BLaER1 treated with 17β-estradiol and CSF1 and Interleukin-3, amounts not matched to agents 10 nM and 100 nM (cell line): Measurements from ENCODE around the gene ZKSCAN8.

ENCODE experiments used
- H3K27ac ChIP-seq, 11 experiments: shearing (Covaris generic); formaldehyde crosslinking; 2 replicates each; pipeline ENCODE4 v1.8.1; 2022
- H3K27me3 ChIP-seq, 11 experiments: shearing (Covaris generic); formaldehyde crosslinking; 2 replicates each; pipeline ENCODE4 v1.8.1; 2022
- H3K36me3 ChIP-seq, 11 experiments: shearing (Covaris generic); formaldehyde crosslinking; 2 replicates each; pipeline ENCODE4 v1.8.1; 2022
- H3K4me1 ChIP-seq, 10 experiments: shearing (Covaris generic); formaldehyde crosslinking; 2 replicates each; pipeline ENCODE4 v1.8.1; 2022
- H3K4me2 ChIP-seq, 11 experiments: shearing (Covaris generic); formaldehyde crosslinking; 2 replicates each; pipeline ENCODE4 v1.8.1; 2022
- H3K4me3 ChIP-seq, 10 experiments: shearing (Covaris generic); formaldehyde crosslinking; 2 replicates each; pipeline ENCODE4 v1.8.1; 2022
- H3K9ac ChIP-seq, 11 experiments: shearing (Covaris generic); formaldehyde crosslinking; 2 replicates each; pipeline ENCODE4 v1.8.1; 2022
- H3K9me3 ChIP-seq, 11 experiments: shearing (Covaris generic); formaldehyde crosslinking; replicated peaks in 1 of 11; 2 replicates each; pipeline ENCODE4 v1.8.1; 2022
- H4K20me1 ChIP-seq, 11 experiments: shearing (Covaris generic); formaldehyde crosslinking; 2 replicates each; pipeline ENCODE4 v1.8.1; 2022
- Cebpa-rat ChIP-seq, 11 experiments: shearing (Covaris generic); IDR thresholded peaks; 2 replicates each; pipeline ENCODE4 v1.8.1; 2022

The ZKSCAN8 gene

DNA sequence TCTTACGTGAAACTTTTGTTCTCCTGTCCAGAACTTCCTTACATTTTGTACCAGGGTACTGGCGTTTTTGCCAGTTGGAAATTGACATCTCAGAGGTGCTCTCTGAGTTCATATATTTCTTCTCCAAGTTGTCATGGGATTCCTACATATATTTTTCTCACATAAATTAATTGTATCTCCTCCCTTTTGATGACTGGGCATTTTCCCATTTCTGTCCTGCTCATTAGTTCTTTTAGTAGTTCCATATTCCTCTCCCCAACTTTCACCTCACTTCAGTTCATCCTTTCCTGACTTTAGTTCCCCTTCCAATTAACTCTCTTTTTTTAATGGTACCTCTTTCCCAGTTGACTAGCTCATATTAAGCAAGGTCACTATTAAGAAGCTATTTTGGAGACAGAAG lies 10.8 kb downstream of the ZKSCAN8 start:
- TF ChIP-seq Cebpa-rat (IDR thresholded peaks at IDR 0.05) = no peak
- no peak overlapping the region for H3K27ac ChIP-seq
- peak overlapping the region in 2 of 10 experiments; percentile 24 to 26; a peak in 2 of 20 replicates for H3K4me3 ChIP-seq
- H3K36me3 ChIP-seq = peaks cover 100% of the 10 kb centered on the region in 11 experiments
- H3K4me2 ChIP-seq = no peak overlapping the region
- H3K9me3 ChIP-seq = peaks cover 36 to 52% (median 48%) of the 10 kb centered on the region in 11 experiments
- H3K27me3 ChIP-seq = peaks cover 0 to 5% (median 0%) of the 10 kb centered on the region in 11 experiments; a peak in 1 of 22 replicates
- H3K9ac ChIP-seq = no peak overlapping the region
- H4K20me1 ChIP-seq = peaks cover 0 to 8% (median 0%) of the 10 kb centered on the region in 11 experiments; a peak in 6 of 22 replicates
- peaks cover 0 to 6% (median 0%) of the 10 kb centered on the region in 10 experiments; a peak in 5 of 20 replicates for H3K4me1 ChIP-seq

- Histone ChIP-seq H3K4me3 (peak overlapping the region in 7 of 10 experiments; percentile 1 to 26 (median 23); a peak in 5 of 20 replicates), H3K36me3 (peaks cover 99 to 100% (median 100%) of the 10 kb centered on the region in 11 experiments), H3K27ac (no peak overlapping the region), H4K20me1 (peaks cover 0 to 8% (median 0%) of the 10 kb centered on the region in 11 experiments; a peak in 3 of 22 replicates), H3K9me3 (peaks cover 36 to 52% (median 48%) of the 10 kb centered on the region in 11 experiments), H3K27me3 (peaks cover 0 to 5% (median 0%) of the 10 kb centered on the region in 11 experiments; a peak in 1 of 22 replicates), H3K4me2 (no peak overlapping the region), H3K4me1 (no peaks in the 10 kb centered on the region), H3K9ac (no peak overlapping the region)
- TF ChIP-seq Cebpa-rat (IDR thresholded peaks at IDR 0.05) = no peak
These were observed 11.9 kb downstream of the ZKSCAN8 start for GRCh38 chr6:28153546-28153945.

- Histone ChIP-seq H4K20me1 (0 out of 22 replicates have a peak, but pooled peaks cover 0 to under 1% (median 0%) of the 10 kb centered on the region in 11 experiments), H3K4me2 (no peak overlapping the region), H3K4me3 (no peak overlapping the region), H3K9ac (no peak overlapping the region), H3K9me3 (peaks cover 36 to 52% (median 48%) of the 10 kb centered on the region in 11 experiments), H3K4me1 (no peaks in the 10 kb centered on the region), H3K27ac (no peak overlapping the region), H3K36me3 (peaks cover 97 to 100% (median 99%) of the 10 kb centered on the region in 11 experiments), H3K27me3 (peaks cover 0 to 5% (median 0%) of the 10 kb centered on the region in 11 experiments; a peak in 1 of 22 replicates)
- TF ChIP-seq Cebpa-rat (IDR thresholded peaks at IDR 0.05) = no peak
These were observed 12.7 kb downstream of the ZKSCAN8 start for GRCh38 chr6:28154357-28154756.

DNA sequence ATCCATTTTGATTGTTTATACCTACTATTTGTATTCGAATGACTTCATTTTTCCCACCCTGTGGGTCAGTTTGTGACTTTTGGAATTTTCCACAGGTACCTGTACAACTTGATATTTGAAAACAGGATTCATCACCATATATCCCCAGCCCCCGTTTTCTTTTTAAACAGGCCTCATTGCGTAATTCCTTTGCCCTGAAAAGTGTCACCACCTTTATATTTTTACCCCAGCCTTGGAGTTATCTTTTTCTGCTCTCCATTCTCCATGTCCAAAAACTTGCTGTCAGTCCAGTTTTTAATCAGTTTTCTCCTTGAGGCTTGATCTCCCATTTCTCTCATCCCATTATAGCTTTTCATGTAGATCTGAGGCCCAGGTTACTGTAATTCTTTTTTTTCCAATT lies 16.6 kb downstream of the ZKSCAN8 start:
- Histone ChIP-seq H3K4me3 (no peak overlapping the region), H3K27ac (no peak overlapping the region), H3K27me3 (peaks cover 0 to 1% (median 0%) of the 10 kb centered on the region in 11 experiments; a peak in 1 of 22 replicates), H4K20me1 (no peaks in the 10 kb centered on the region), H3K9me3 (peaks cover 18 to 32% (median 23%) of the 10 kb centered on the region in 11 experiments), H3K4me1 (no peaks in the 10 kb centered on the region; a peak in 1 of 20 replicates), H3K9ac (no peak overlapping the region), H3K36me3 (peaks cover 59 to 80% (median 66%) of the 10 kb centered on the region in 11 experiments), H3K4me2 (no peak overlapping the region)
- TF ChIP-seq Cebpa-rat (IDR thresholded peaks at IDR 0.05) = peak in 2 of 11 experiments; percentile 39 to 52; a peak in 3 of 22 replicates

- Histone ChIP-seq H3K4me3 (no peak overlapping the region), H3K36me3 (peaks cover 51 to 72% (median 58%) of the 10 kb centered on the region in 11 experiments), H3K9ac (no peak overlapping the region), H3K4me2 (no peak overlapping the region), H3K27me3 (no peaks in the 10 kb centered on the region), H4K20me1 (no peaks in the 10 kb centered on the region), H3K27ac (no peak overlapping the region), H3K4me1 (no peaks in the 10 kb centered on the region; a peak in 1 of 20 replicates), H3K9me3 (peaks cover 10 to 24% (median 15%) of the 10 kb centered on the region in 11 experiments; a peak in 21 of 22 replicates)
- no peak for TF ChIP-seq Cebpa-rat (IDR thresholded peaks at IDR 0.05)
These were observed 17.4 kb downstream of the ZKSCAN8 start for GRCh38 chr6:28159029-28159607.

DNA sequence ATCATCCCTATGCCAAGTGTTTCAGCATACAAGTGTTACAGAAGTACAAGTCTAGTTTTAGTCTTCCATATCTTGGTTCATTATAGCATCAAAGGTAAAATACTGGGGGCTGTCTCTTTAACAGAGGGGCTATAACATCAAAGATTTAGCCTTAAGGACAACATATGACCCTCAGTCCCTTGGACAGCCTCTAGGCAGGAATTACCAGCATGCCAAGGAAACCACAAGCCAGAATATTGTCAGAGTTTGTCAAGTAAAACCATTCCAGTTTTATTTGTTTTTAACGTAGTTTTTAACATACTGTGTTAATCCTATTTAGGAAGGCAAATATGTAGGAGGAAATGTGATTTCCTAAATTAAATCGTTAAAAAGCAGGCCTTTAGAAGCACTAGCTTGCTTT lies 18.6 kb downstream of the ZKSCAN8 start:
- H3K4me2 ChIP-seq = no peak overlapping the region
- peaks cover 40 to 61% (median 47%) of the 10 kb centered on the region in 11 experiments for H3K36me3 ChIP-seq
- no peaks in the 10 kb centered on the region for H4K20me1 ChIP-seq
- no peak overlapping the region for H3K4me3 ChIP-seq
- H3K9me3 ChIP-seq = peaks cover 0 to 16% (median 10%) of the 10 kb centered on the region in 11 experiments; a peak in 16 of 22 replicates
- no peak overlapping the region for H3K9ac ChIP-seq
- no peaks in the 10 kb centered on the region; a peak in 1 of 20 replicates for H3K4me1 ChIP-seq
- TF ChIP-seq Cebpa-rat (IDR thresholded peaks at IDR 0.05) = no peak
- H3K27me3 ChIP-seq = no peaks in the 10 kb centered on the region
- no peak overlapping the region for H3K27ac ChIP-seq

DNA sequence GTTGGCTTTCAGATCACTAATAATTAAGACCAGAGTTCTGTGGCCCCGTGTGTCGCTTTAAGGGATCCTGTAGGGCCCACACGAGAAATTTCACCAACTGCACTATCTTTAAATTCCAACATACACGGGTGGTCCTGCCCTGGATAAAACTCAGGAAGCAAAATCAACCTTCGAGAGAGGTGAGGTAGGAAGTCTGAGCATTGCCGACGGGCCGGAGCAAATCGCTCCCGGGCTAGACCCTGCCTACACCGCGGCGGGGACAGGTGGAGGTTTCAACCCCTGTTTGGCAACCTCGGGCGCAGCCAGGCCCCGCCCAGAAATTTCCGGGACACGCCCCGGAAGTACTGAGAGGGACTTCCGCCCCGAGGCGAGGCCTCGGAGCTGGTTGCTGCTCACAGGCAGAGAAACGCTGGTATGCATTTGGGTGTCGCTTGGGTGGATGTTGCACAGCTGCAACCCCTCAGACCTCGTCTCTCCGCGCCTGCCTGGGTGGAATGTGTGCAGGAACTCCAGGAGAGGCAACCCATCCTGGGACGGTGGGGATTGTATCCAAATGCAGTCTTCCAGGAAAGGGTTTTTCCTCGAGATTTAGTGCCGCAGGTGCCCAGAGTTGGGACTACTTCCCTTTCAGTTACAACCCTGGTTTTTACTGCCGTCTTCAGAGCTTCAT lies 19.9 kb downstream of the ZKSCAN8 start:
- Histone ChIP-seq H3K9ac (no peak overlapping the region), H3K4me1 (no peaks in the 10 kb centered on the region; a peak in 1 of 20 replicates), H3K27ac (no peak overlapping the region), H3K4me2 (peak overlapping the region in 4 of 11 experiments; percentile 19 to 26 (median 22); a peak in 5 of 22 replicates), H4K20me1 (no peaks in the 10 kb centered on the region), H3K27me3 (no peaks in the 10 kb centered on the region), H3K36me3 (peaks cover 27 to 54% (median 34%) of the 10 kb centered on the region in 11 experiments), H3K9me3 (peaks cover 0 to 16% (median 10%) of the 10 kb centered on the region in 11 experiments; a peak in 17 of 22 replicates), H3K4me3 (peak overlapping the region in 1 of 10 experiments; percentile 30; a peak in 1 of 20 replicates)
- no peak for TF ChIP-seq Cebpa-rat (IDR thresholded peaks at IDR 0.05)

DNA sequence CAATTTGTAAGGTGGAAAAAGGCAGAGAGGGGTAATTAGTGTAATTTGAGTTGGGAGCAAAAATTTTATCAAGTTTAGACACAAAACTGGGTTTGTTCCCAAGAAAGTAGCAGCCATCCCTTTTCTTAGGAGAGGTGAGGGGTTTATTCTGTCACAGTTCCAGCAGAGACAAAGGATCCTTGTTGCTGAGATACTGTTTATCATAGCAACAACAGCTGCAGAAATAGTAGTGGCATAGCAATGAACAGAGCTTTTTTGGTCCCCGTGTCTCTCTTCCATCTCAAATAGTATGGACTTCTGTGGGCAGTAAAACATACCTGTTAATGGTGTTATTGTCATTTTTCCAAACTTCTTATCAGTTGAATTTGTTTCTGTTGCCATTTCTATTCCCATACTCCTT lies 23.9 kb downstream of the ZKSCAN8 start:
- peaks cover 0 to 20% (median 10%) of the 10 kb centered on the region in 11 experiments; a peak in 17 of 22 replicates for H3K9me3 ChIP-seq
- TF ChIP-seq Cebpa-rat (IDR thresholded peaks at IDR 0.05) = no peak
- H4K20me1 ChIP-seq = no peaks in the 10 kb centered on the region
- H3K4me1 ChIP-seq = no peaks in the 10 kb centered on the region; a peak in 1 of 20 replicates
- no peak overlapping the region for H3K4me2 ChIP-seq
- no peak overlapping the region for H3K9ac ChIP-seq
- H3K36me3 ChIP-seq = peaks cover 0 to 20% (median 3%) of the 10 kb centered on the region in 11 experiments; a peak in 8 of 22 replicates
- H3K27ac ChIP-seq = no peak overlapping the region
- H3K27me3 ChIP-seq = no peaks in the 10 kb centered on the region
- no peak overlapping the region for H3K4me3 ChIP-seq

DNA sequence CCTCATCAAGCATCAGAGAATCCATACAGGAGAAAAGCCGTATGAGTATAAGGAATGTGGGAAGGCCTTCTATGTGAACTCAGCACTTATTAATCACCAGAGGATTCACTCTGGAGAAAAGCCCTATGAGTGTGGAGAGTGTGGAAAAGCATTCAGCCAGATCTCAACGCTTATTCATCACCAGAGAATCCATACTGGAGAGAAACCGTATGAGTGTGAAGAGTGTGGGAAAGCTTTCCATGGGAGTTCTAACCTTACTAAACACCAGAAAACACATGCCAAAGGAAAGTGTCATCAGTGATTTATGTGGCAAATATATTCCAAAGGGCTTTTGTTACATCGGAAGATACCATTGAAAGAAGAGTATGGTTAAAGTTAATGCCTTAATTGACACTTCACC lies 25.4 kb downstream of the ZKSCAN8 start:
- no peak for TF ChIP-seq Cebpa-rat (IDR thresholded peaks at IDR 0.05)
- H3K4me2 ChIP-seq = no peak overlapping the region
- no peaks in the 10 kb centered on the region for H3K27me3 ChIP-seq
- H4K20me1 ChIP-seq = no peaks in the 10 kb centered on the region
- no peak overlapping the region for H3K4me3 ChIP-seq
- no peak overlapping the region for H3K27ac ChIP-seq
- H3K36me3 ChIP-seq = peaks cover 0 to 9% (median 0%) of the 10 kb centered on the region in 11 experiments; a peak in 8 of 22 replicates
- peaks cover 0 to 9% (median 0%) of the 10 kb centered on the region in 11 experiments; a peak in 3 of 22 replicates for H3K9me3 ChIP-seq
- H3K4me1 ChIP-seq = no peaks in the 10 kb centered on the region
- no peak overlapping the region for H3K9ac ChIP-seq
